OCI-LY1 (cell line): ENCODE measurements around the gene CHCHD3.

Experiments
- CTCF ChIP-seq: fragments of 200-600 bp; sonication (generic), shearing (Covaris generic); IDR thresholded peaks from 2 replicates; pipeline ENCODE4 v1.5.1; 2017; ENCODE audit warnings: mild to moderate bottlenecking, antibody characterized with exemption, low read length, moderate library complexity, mixed read lengths
- EZH2 ChIP-seq: fragments of 200-600 bp; sonication (generic), shearing (Covaris generic); IDR thresholded peaks from 2 replicates; pipeline ENCODE4 v1.8.0; 2017; ENCODE audit warnings: borderline replicate concordance, mixed run types, mild to moderate bottlenecking, antibody characterized with exemption, low read length, moderate library complexity, mixed read lengths

- TF ChIP-seq CTCF, result no peak
- no peak for TF ChIP-seq EZH2
Measured at GRCh38 chr7:132966754-132967469, 115.0 kb downstream of the CHCHD3 start.
